ENCODE data around the gene GNLY. TPM values are rescaled to one million over a fixed set of nuclear protein-coding genes. Genes with fewer than 3 reads are reported as not detected.

The GNLY gene
- total and polyA plus RNA-seq, 9 of the 15 experiments (the other 6 are each of a cell fraction or from before 2014, with no cell fraction given) = not detected

DNA sequence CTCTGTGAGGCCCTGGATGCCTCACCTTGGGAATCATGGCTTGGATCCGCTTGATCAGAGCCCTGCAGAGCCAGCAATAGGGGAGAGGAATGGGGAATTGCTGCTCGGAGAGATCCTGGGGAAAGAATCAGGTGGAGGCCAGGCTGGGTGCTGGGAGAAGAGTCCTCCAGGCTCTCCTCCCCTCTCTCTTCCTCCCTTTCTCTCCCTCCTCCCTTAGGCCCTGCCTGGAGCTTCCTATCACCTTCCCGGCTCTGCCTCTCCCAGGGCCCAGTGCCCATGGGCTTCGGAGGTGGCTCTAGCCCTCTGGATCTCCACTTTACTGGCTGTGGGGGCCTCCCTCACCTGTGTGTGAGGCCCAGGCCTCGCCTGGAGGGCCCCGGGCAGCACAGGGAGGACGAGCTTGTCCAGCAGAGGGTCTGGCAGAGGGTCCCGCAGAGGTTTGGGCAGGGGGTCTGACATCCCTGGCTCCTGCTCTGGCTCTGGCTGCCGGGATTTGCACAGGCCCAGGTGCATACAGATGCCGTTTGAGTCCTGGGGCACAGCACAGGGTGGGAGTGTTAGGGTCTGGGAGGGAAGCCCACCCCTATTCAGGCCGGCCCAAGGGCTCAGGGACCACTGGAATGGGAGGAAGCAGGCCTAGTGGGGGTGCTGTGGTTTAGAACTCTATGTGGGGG lies 28.8 kb upstream of the GNLY start:
- ATAC-seq (no peak), FAIRE-seq (no peak), DNase-seq (ENCODE audit: extremely low read depth in 1 of 4, low spot score in 3 of 4) (no peak)
- in situ Hi-C loops (cut with MboI) (no loop called here), intact Hi-C loops (cut with micrococcal nuclease) (no loop called here)
- Histone ChIP-seq H4K20me1 (replicated peaks; ENCODE audit: control insufficient read depth, insufficient read depth, low read length) (0 out of 2 replicates have a peak, but pooled peaks cover 5% of the 10 kb centered on the region), H3K27ac (ENCODE audit: extremely low read depth, low read depth, low read length) (no peak overlapping the region), H3K9me3 (replicated peaks; ENCODE audit: control insufficient read depth, insufficient read depth, low read depth, low read length) (no peaks in the 10 kb centered on the region), H3K36me3 (ENCODE audit: control insufficient read depth, insufficient read depth, low read length) (no peaks in the 10 kb centered on the region), H3K4me1 (replicated peaks in 1 of 2; ENCODE audit: control insufficient read depth in 2 of 2, insufficient read depth in 2 of 2, low read length in 2 of 2) (peaks cover 3 to 19% of the 10 kb centered on the region in 2 experiments; a peak in 3 of 5 replicates), H3K4me2 (ENCODE audit: insufficient read depth, low read length) (no peak overlapping the region), H3K9ac (ENCODE audit: insufficient read depth in 1 of 2, low read depth in 2 of 2, low read length in 2 of 2) (peak overlapping the region in 1 of 2 experiments; percentile 70; a peak in 1 of 4 replicates), H3K27me3 (ENCODE audit: control insufficient read depth in 2 of 2, insufficient read depth in 2 of 2, low read length in 2 of 2) (peaks cover 0 to 2% of the 10 kb centered on the region in 2 experiments; a peak in 2 of 5 replicates), H3K9me1 (ENCODE audit: control insufficient read depth, insufficient read depth, low read length) (no peaks in the 10 kb centered on the region), H3K79me2 (ENCODE audit: control insufficient read depth, insufficient read depth, low read length) (no peaks in the 10 kb centered on the region), H2AFZ (ENCODE audit: low read depth, low read length) (no peak overlapping the region), H3K4me3 (no peak overlapping the region)
- WGBS (ENCODE audit: insufficient coverage, low coverage, missing lambda C conversion rate) = 16% methylated on average over 11 of the region's 11 CpGs
- BruUV-seq (replicated peaks) = no TSS peak
- ChIA-PET POLR2A (no interaction called here), CTCF (ENCODE audit: low intra/inter-chr PET ratio) (no interaction called here)
- TF ChIP-seq TARDBP (IDR thresholded peaks at IDR 0.05) = no peak
- no peak for TF ChIP-seq FOXJ2 (tag; IDR thresholded peaks at IDR 0.05)

DNA sequence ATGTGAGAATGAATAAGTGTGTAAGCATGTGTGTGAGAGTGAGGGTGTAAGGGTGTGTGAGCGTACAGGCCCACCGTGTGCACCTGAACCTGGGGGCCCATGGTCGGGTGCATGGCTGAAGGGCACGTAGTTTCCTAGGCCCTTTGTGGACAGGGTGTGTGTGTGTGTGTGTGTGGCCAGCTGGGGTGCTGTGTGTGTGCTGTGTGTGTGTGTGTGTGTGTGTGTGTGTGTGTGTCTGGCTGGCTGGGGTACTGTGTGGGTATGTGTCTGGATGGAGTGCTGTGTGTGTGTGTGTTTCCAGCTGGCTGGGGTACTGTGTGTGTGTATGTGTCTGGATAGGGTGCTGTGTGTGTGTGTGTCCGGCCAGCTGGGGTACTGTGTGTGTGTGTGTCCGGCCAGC lies 28.1 kb upstream of the GNLY start:
- Histone ChIP-seq H3K27ac (ENCODE audit: extremely low read depth, low read depth, low read length) (no peak overlapping the region), H2AFZ (ENCODE audit: low read depth, low read length) (no peak overlapping the region), H3K36me3 (ENCODE audit: control insufficient read depth, insufficient read depth, low read length) (no peaks in the 10 kb centered on the region), H3K4me2 (ENCODE audit: insufficient read depth, low read length) (no peak overlapping the region), H3K9ac (ENCODE audit: insufficient read depth in 1 of 2, low read depth in 2 of 2, low read length in 2 of 2) (no peak overlapping the region), H3K4me3 (no peak overlapping the region), H3K4me1 (replicated peaks in 1 of 2; ENCODE audit: control insufficient read depth in 2 of 2, insufficient read depth in 2 of 2, low read length in 2 of 2) (peaks cover 3 to 19% of the 10 kb centered on the region in 2 experiments; a peak in 3 of 5 replicates), H3K27me3 (ENCODE audit: control insufficient read depth in 2 of 2, insufficient read depth in 2 of 2, low read length in 2 of 2) (peaks cover 4 to 8% of the 10 kb centered on the region in 2 experiments), H3K79me2 (ENCODE audit: control insufficient read depth, insufficient read depth, low read length) (no peaks in the 10 kb centered on the region), H3K9me3 (replicated peaks; ENCODE audit: control insufficient read depth, insufficient read depth, low read depth, low read length) (no peaks in the 10 kb centered on the region), H4K20me1 (replicated peaks; ENCODE audit: control insufficient read depth, insufficient read depth, low read length) (peaks cover 5% of the 10 kb centered on the region; the same call in 1 of the 2 replicates), H3K9me1 (ENCODE audit: control insufficient read depth, insufficient read depth, low read length) (no peaks in the 10 kb centered on the region)
- no TSS peak for BruUV-seq (replicated peaks)
- in situ Hi-C loops (cut with MboI) = no loop called here
- WGBS (ENCODE audit: insufficient coverage, low coverage, missing lambda C conversion rate) = 39% methylated on average over 6 of the region's 6 CpGs
- intact Hi-C loops (cut with micrococcal nuclease) = no loop called here
- ATAC-seq (no peak), DNase-seq (ENCODE audit: extremely low read depth in 1 of 4, low spot score in 3 of 4) (no peak), FAIRE-seq (no peak)
- ChIA-PET POLR2A (no interaction called here), CTCF (ENCODE audit: low intra/inter-chr PET ratio) (no interaction called here)
- no peak for TF ChIP-seq NFYB (IDR thresholded peaks at IDR 0.05; ENCODE audit: extremely low read depth, insufficient read length)
- TF ChIP-seq SRSF1 (IDR thresholded peaks at IDR 0.05; ENCODE audit: low read depth, low read length) = no peak
- TF ChIP-seq PML (IDR thresholded peaks at IDR 0.05; ENCODE audit: low read length) = no peak
- TF ChIP-seq SPI1 (IDR thresholded peaks at IDR 0.05; ENCODE audit: borderline replicate concordance, low read depth, low read length) = no peak
- TF ChIP-seq HDAC3 (IDR thresholded peaks at IDR 0.05; ENCODE audit: borderline replicate concordance, partially characterized antibody) = no peak
- TF ChIP-seq, protein P1, sequence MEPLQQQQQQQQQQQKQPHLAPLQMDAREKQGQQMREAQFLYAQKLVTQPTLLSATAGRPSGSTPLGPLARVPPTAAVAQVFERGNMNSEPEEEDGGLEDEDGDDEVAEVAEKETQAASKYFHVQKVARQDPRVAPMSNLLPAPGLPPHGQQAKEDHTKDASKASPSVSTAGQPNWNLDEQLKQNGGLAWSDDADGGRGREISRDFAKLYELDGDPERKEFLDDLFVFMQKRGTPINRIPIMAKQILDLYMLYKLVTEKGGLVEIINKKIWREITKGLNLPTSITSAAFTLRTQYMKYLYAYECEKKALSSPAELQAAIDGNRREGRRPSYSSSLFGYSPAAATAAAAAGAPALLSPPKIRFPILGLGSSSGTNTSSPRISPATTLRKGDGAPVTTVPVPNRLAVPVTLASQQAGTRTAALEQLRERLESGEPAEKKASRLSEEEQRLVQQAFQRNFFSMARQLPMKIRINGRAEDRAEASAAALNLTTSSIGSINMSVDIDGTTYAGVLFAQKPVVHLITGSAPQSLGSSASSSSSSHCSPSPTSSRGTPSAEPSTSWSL (CRISPR knock-in tag; IDR thresholded peaks at IDR 0.05; ENCODE audit: borderline replicate concordance) = no peak
- no peak for TF ChIP-seq RBM15 (IDR thresholded peaks at IDR 0.05; ENCODE audit: insufficient read depth, low read length)
- no peak for TF ChIP-seq RNF2 (IDR thresholded peaks at IDR 0.05)
- TF ChIP-seq KLF1 (tag; IDR thresholded peaks at IDR 0.05) = no peak
- no peak for TF ChIP-seq WHSC1 (IDR thresholded peaks at IDR 0.05; ENCODE audit: low read length)
- TF ChIP-seq ZNF316 (IDR thresholded peaks at IDR 0.05) = no peak
- no peak for TF ChIP-seq XRCC3 (IDR thresholded peaks at IDR 0.05)
